Skin of body (tissue), 2 donors: ENCODE results near the gene RRP1B. TPM values are rescaled to one million over a fixed set of nuclear protein-coding genes. Genes with fewer than 3 reads are reported as not detected.
A peak's percentile ranks its signal among the peaks of the same experiment; 100 is the strongest.

Experiments used
- DNase-seq: peaks from one replicate; lab custom pipeline; 2025; lab: John Stamatoyannopoulos, UW
- total RNA-seq: library from RNA; depleted of rRNA; stranded (reverse); fragments of >200 nt; gene quantifications from one replicate; pipeline ENCODE4 v1.2.3, GENCODE V29; 2014

The RRP1B gene
- total RNA-seq, 1 donor from 2014 or later, result 14.2 TPM

DNA sequence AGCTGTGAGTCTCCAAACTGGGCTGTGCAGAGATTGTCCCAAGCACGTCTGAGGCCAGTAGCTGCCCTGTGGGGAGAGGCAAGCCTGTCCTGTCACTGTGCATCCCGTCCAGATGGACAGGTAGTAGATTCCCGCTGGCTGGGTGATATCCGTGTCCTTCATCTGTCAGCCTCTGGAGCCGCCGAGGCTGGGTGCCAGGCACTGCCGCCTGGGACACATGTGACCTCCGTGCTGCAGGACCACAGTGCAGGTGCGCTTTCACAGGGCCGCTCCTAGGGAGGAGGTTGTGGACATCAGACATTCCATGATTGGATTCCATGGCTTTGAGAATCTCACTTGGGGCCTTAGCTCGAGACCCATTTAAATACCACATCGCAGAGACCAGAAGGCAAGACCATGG is 64.3 kb downstream of the RRP1B start:
- DNase-seq, result no peak

DNA sequence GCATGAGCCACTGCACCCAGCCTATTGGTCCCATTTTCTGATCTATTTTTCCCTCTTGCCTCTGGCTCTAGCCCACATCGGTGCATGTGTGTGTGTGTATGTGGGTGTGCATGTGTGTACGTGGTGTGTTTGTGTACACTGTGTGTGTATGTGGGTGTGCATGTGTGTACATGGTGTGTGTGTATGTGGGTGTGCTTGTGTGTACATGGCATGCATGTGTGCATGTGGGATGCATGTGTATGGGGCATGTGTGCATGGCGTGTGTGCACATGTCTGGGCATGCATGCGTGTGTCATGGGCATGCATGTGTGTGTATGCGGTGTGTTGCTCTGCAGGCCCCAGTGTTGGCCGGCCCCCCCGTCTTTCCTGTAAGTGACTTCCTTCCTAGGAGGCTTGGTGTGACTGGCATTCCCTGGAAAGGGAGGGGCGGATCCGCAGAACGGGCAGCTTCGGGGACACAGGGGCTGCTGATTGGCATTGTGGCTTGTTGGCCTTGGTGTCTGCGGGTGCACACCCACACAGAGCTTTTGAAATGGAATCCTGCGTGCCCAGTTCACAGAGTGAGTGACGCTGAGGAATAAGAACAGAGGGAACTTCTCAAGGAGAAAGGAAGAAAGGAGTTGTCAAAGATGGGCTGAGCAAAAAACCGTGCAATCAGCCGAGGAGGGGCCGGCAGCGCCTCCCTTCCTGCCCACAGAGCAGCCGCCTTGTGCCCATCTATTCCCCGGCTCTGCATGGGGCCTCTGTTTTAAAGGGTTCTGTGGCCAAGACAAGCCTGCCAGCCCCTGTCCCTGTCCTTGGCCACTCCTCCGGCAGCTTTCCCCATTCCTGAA is 67.5 kb downstream of the RRP1B start:
- DNase-seq, result no peak

DNA sequence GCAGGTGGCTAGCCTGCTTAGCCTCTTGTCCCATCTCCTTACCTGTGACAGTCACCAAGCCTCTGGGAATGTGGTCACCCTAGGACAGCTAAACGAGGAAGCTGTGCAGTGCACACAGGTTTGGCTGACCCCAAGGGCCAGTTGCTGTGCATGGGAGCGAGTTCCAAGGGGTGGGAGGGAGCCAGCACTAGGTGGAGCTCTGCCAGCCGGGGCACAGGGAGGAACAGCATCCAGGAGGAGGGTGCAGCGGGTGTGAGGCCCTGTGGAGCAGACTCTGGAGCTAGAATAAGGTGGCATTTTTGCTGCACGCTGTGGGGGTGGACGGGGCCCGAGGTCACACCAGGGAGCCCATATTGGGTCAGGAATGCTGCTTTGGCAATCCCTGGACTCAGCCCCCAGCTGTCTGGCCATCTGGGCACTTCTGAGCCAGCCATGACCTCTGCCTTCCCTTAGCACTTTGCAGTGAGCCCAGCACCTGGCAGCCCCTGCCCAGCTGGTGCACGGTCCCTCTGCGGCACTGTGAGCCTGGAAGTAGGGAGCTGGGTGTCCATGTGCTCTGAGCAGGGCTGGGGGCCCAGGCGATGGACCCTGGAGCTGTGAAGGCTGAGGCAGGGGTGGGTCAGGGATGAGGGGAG is 68.3 kb downstream of the RRP1B start:
- DNase-seq, result no peak

DNA sequence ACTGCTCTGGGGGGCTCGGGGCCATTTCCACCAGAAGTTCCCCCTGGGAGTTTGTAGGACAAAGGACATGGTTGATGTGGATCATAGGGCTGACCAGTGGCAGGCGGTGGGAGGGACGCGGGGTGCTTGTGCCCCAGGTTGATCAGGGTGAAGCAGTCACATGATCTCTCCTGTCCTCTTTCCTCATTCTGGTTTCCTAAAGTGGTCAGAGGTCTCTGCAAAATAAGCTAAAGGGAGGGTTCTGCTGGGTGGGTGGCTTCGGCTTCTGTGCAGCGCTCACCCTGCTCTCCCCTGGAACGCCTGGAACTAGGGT is 68.8 kb downstream of the RRP1B start:
- DNase-seq, result no peak

DNA sequence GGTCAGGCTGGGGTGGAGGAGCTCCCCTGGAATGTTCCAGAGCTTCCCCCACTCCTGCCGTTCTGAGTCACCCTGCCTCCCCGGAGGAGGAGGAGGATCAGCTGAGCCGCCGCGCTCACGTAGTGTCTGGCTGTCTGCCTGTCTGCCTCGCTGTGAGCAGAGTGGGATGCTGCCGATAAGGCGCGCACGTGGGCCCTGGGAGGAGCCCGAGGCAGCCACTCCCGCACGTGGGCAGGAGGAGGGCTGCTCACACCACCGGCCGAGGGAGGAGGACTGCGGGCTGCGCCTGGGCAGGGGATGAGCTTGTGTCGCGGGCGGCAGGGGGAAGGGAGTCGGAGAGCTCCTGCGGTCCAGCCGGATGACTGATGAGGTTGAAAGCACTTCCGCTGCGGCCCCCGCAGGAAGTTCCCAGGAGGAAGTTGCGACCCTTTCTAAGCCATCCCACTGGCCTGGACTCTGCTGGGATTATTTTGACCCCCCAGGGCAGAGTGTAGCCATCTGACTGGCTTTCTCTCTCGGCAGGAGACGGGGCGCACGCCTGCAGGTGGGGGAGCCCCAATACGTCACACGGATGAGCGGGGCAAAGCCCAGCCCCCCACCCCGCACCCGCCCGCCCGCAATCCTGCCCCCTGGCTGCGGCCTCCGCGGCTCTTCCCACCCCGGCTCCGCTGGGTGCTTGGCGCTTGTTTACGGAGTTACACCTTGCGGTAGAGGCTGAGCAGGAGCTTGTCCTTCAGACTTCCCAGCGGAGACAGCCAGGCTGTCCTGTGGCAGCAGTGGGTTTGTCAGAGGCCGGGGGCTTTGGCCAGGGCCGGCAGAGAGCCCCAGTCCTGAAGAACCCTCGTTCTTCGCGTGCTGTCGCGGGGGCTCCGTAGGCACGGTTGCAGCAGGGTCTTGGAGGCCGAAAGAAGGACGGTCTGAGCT is 69.4 kb downstream of the RRP1B start:
- DNase-seq, result peak; percentile 68

DNA sequence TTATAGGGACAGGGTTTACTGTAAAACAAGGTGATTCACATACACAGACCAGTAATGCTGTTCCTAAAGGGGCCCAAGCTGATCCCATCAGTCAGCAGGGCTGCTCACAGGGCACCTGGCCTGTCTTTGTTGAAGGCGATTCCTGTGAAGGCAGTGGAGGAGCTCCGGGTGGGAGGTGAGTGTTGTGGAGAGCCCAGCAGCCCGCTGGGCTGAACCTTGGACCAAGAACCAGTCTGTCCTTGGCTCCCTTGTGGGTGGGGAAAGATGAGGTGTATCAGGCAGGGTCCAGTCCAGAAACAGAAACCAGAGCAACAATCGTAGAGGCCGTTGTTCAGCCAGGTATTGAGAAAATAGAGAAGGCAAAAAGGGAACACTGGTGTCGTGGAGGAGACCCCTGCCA is 72.1 kb downstream of the RRP1B start:
- DNase-seq, result no peak

DNA sequence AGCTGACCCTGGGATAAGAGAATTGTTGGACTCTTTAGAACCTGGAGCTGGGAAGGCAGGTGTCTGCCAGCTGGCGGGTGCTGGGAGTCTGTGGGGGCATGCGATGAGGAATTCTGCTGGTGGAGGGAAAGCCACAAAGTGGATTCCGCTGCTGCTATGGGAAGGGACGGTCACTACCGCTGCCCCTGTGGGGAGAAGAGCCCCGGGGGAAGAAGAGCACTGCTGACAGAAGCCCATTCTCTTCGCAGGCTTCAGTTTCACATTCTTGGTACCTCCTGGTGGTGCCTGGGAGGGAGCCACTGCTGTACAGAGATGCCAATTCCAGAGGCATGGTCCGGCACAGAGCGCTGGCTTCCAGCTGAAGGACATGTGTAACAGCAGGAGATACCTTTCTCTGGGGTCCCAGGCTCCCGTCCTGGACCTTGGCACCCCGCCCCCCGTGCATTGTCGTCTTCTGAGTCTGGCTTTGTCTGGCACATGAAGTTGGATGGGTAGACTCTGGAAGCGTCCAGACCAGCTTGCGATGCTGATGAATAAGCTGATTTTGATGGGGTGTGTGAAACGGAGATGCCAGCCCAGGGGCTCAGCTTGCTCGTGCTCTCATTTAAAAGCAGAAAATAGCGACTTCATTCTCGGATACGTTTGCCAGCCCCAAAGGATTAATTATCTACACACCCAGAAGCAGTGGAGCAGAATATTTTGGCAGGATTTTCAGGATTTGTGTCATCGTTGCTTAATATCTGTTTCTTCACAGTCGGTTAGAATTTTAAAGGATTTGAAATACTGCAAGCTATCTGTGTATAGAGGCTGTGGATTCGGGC is 72.7 kb downstream of the RRP1B start:
- peak; percentile 42 for DNase-seq

DNA sequence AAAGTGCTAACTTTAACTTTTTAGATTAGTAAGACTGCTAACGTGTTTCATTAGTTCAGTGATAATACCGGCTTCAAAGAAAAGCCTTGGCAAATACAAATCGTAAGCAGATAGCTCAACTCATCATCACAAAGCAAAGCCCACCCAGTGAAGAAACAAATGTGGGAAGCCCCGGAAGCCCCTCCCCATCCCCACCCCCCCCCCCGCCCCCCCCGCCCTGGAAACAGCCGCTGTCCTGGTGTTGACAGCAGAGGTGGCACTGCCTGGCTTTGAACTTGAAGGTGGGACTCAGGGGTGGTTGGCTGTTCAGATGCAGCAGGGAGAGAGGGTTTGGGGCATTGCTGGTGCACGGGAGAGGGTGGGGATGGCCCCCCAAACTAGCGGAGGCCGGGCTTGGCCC is 73.7 kb downstream of the RRP1B start:
- no peak for DNase-seq

DNA sequence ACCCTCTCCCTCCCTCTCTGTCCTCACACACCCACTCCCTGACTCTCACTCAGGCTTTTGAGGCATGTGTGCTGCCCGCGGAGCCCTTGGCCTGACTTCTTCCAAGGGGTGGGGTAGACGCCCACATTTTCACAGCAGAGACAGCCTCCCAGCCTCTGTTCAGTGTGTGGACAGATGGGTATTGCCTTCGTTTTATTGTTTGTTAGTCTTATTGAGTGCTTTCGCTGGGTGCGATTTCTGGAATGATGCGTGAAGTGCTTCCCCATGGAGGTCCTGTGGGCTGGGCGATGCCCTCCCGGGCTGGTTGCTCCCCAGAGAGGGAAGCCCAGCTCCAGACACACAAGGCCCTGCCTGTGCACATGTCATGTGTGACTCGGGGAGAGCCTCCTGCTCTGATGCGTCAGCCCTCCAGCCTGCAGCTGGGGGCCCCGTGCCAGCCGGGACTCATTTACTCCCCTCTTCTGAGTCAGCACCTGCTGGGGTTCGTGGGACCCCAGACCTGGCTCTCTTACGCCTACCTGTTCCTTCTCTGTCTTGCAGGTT is 74.2 kb downstream of the RRP1B start:
- DNase-seq, result no peak

DNA sequence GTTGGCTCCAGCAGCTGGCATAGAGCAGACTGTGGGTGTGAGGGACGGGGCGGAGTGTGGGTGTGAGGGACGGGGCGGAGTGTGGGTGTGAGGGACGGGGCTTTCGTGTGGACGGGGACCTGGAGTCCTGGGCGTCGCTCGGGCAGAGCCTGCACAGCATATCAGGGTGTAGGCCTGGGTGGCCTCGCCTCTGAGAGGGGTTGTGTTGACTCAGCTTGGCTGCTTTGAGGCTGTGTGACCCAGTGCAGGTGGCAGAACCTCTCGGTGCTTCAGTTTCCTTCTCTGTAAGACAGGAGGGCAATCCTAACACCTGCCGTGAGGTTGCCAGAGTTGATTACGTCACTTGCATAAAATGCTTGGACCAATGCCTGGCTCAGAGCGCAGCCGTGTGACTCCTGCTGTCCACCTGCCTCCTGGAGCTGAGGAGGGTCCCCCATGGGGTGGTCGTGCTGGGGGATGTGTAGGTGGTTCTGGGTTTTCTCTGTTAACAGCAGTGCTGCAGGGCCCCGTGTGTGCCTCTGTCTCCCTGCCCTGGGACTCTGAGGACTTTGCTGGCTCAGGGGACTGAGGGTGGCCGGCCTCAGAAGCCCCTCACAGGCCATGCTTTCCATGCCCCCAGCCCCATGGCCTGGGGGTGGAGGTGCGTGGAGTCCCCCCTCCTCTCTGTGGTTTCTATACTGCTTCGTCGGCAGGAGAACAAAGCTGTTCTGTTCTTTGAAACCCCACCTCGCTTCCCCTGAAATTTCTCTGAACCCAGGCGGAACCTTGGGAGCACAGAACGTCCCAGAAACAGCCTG is 75.0 kb downstream of the RRP1B start:
- DNase-seq, result no peak

DNA sequence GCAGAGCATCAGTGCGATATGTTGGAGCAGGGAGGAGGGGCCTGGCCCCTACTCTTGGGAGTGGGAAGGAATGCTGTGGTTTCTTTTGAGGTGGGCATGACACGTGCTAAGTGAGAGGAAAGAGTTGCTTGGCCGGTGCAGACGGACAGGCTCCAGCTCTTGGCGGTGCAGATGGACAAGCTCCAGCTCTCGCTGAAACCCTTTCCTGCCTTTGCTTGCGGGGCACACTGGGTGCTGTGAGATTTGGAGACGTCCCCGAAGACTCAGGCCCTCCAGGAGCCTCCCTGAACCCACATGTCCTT is 75.5 kb downstream of the RRP1B start:
- no peak for DNase-seq

DNA sequence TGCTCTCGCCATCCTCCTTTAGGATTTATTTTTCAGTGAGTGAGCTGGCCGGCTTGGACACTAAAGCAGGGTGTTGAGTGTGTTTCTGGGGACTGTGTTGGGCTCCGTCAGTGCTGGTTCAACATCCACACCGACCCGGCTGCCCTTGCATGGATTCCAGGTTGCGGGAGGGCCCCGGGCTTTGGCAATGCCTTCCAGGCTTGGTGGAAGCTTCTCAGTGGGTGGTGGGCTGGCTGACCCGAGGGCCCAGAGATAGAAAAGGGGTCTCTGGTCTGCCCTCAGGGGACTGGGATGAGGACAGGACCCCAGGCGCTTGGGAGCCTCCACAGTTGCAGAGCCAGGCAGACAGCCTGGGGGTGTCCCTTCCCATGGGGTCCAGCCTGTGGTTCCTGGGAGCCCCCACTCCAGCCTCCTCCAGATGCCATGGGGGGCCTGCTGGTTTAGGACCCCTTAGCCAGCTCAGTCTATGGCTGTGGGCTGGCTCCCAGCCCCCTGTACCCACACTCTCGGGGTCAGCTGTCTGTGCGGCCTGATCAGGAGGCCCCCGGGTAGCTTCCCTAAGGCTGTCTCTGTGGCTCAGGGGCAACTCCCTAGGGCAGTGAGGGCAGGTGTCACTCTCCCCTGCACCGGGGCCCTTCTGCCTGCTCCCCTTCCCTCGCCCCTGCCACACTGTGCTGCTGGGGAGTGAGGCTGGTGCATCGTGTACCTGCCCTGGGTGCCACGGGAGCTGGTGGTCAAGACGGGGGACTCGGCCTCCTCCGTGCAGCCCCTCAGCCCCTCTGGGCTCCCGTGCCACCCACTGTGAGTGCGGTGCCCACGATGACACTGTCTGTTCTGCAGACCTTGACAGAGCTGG is 76.1 kb downstream of the RRP1B start:
- no peak for DNase-seq

DNA sequence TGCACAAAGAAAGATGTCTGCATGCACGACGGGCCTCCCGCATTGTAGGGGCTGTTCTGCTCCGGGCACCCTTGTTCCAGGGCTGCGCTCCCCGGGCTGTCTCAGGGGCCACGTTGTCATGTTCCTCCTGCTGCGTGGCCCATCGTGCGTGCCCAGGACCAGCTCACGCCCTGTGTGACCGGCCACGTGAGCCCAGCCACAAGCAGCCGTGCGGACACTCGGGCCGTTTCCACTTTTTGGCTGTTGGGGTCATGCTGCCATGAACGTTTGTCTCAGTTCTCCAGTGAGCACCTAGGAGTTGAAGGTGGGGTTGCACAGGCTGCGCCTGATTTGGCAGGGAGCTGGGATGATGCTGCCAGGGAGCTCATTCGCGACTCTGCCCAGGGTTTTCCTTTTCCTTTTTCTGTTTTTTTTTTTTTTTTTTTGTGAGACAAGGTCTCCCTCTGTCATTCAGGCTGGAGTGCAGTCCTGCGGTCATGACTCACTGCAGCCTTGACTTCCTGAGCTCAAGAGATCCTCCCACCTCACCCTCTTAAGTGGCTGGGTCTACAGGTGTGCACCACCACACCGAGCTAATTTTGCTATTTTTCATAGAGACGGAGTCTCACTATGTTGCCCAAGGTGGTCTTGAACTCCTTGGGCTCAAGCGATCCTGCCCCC is 77.0 kb downstream of the RRP1B start:
- DNase-seq, result no peak

DNA sequence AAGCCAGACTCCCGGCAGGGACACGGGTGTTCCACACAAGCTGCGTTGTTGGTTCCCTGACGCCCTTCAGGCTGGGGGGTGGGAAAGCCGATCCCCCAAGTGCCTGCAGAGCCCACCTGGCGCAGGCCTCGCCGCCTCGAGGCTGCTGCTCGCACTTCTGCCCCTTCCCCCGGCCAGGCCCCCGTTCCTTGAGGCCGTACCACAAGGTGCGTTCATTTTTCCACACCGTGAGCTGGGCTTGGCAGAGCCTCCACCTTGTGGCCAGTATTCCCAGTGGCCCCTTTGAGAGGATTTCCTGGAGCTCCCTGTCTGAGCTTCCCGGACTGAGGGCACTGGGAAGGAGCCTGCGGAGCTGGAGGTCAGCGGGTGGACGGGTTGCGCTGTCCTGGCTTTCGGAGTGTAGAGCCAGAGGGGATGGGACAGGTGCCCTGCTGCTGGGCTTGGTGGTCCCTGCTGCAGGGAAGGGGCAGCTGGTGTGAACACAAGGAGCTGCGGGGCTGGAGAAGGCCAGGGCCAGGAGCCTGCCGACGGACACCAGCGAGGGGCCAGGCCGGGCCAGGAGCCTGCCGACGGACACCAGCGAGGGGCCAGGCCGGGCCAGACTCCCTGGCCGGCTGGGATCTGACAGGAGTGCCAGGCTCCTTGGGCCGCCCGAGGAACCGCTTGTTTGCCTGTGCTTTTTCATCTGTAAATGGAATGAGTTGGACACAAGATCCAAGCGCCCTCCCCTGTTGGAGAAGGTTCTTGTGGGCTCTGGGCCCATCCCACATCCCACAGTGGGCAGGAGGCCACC is 78.0 kb downstream of the RRP1B start:
- DNase-seq, result no peak

DNA sequence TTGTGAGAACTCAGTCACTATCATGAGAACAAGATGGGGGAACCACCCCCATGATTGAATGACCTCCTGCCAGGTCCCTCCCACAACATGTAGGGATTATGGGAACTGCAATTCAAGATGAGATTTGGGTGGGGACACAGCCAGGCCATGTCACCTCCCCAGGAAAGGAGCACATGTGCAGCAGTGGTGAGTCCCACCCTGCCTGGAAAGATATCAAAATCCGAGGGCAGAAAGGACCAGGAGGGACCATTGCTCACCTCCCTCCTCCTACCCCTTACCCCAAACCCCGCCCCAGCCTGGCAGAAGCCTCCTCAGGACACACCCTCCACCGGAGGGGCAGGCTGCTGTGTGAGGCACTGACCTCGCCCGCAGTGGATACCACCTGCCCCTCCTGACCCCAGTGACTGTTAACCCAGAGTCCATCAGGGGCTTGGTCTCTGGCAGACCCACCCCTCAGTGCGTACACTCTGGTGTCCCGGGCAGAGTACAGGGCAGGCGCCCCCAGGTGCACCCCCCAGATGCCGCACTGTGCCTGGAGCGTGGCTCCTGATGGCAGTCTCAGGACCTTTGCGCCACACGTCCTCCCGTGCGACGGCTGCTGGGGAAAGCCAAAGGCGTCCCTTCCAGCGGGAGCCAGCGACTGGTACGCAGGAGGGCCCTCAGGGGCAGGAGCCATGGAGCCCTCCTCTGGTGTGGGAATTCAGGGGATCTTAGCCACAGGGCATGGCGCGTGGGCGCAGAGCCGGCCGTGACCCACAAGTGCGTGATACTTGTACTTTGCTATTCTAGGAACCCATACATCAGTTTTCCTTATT is 80.5 kb downstream of the RRP1B start:
- no peak for DNase-seq

DNA sequence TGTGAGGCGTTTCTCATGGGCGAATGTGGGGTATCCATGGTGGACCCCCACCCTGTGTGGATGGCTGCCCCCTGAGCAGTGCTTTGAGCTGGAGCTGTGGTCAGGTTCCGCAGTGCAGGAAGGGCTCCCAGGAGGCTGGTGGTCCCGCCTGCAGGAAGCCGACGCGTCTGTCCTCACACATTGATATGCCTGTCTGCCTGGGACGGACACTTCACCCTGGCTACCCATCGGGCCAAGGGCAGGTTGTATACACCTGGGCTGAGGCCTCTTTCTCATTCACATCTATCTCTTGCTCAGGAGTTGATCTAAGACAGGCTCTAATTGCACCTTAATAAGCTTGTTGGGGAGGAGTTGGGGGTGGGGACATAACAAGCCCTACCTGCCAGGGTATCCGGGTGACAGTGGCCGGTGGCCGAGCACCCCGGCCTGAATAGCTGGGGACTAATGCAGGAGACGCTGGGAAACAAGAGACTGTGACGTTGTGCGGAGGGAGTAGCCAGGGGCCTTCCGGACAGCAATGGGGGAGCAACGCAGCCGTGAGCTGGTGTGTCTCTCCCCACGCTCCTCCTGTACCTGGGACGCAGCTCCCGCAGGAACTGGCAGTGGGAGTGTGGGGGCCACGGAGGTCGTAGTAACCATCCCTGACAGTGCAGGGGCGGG is 81.3 kb downstream of the RRP1B start:
- DNase-seq, result no peak
